Placental pericyte (primary cell): ENCODE measurements around the gene VPS33A. TPM values are rescaled to one million over a fixed set of nuclear protein-coding genes. Genes with fewer than 3 reads are reported as not detected.

Experiments used
- small RNA-seq: library from RNA; depleted of rRNA; stranded (forward); fragments of <200 nt; gene quantifications from one replicate; pipeline ENCODE3, GENCODE V24; 2012; ENCODE audit warnings: low replicate concordance
- total RNA-seq: library from RNA; depleted of rRNA; stranded (reverse); fragments of >200 nt; gene quantifications from 2 replicates; pipeline ENCODE4 v1.2.3, GENCODE V29; 2012

Gene VPS33A
- total RNA-seq: 28.6 and 33.3 TPM in 2 replicates

DNA sequence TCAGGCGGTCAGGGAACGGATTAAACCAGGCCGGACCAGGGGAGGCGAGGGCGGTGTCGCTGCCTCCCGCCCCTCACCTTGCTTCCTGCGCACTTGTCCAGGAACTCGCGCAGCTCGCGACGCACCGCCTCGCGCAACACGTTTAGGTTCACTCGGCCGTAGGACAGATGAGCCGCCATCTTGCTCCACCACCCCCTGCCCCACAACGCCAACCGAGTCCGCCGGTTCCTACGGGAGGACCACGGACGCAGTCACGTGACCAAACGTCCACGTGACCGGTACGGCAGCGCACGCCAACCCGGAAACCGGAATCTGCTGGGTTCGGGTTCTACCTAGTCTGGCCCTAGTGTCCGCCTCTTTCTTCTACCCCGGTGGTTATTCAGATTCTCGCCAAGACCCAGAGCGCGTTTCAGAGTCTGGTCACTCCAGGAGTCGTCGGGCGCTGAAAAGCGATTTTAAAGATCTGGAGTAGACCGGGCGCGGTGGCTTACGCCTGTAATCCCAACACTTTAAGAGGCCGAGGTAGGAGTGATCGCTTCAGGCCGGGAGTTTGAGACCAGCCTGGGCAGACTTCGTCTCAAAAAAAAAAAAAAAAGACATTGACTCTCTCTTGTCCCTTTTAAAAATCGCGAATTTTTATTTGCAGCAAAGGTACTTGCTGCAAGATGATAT is at the start of gene VPS33A:
TSS of gene VPS33A (minus strand) at position 265 of the 672 bp plus-strand sequence. CDS start at position 179, 86 bp downstream.

GRCh38 chr12:122225683-122226365 is 40.5 kb downstream of the VPS33A start, which contains the start of gene DIABLO:
Gene DIABLO, minus strand, starts transcription at chr12:122226052. Its CDS starts 38 bp downstream, at chr12:122226014.

GRCh38 chr12:122203301-122204166 is 62.8 kb downstream of the VPS33A start, which contains the start of gene B3GNT4:
Gene B3GNT4, plus strand, starts transcription at chr12:122203709. Its CDS starts 910 bp downstream, at chr12:122204619.

GRCh38 chr12:122182887-122183587 is 83.3 kb downstream of the VPS33A start, which contains the start of gene LRRC43:
Gene LRRC43, plus strand, starts transcription at chr12:122183123. Its CDS starts 22 bp downstream, at chr12:122183145.

Small RNA genes within 50 kb of the gene (small RNA-seq; reads per million reads assigned to genes)
- 0.81 reads per million, percentile 36 among the genes with 10 or more reads in this experiment for gene DIABLO

Other genes starting within 250 kb of the VPS33A start
- gene BCL7A, start 244.6 kb downstream of the VPS33A start, total RNA-seq: 5.0 and 5.3 TPM in 2 replicates
- 27.5 and 35.5 TPM in 2 replicates for gene MLXIP, start 187.7 kb downstream of the VPS33A start, total RNA-seq
- gene IL31, start 92.3 kb downstream of the VPS33A start, total RNA-seq: not detected in 2 replicates
- gene LRRC43, start 83.4 kb downstream of the VPS33A start, total RNA-seq: 1.8 and 1.9 TPM in 2 replicates
- gene B3GNT4, start 62.8 kb downstream of the VPS33A start, total RNA-seq: 0.14 and 0.22 TPM in 2 replicates
- 63.7 and 80.3 TPM in 2 replicates for gene DIABLO, start 40.4 kb downstream of the VPS33A start, total RNA-seq
- gene CLIP1, start 156.2 kb upstream of the VPS33A start, total RNA-seq: 56.7 and 107 TPM in 2 replicates
- gene ZCCHC8, start 234.4 kb upstream of the VPS33A start, total RNA-seq: 17.9 and 21.9 TPM in 2 replicates